ENCODE results near the gene EPSTI1. TPM values are rescaled to one million over a fixed set of nuclear protein-coding genes. Genes with fewer than 3 reads are reported as not detected.

EPSTI1 gene
- total and polyA plus RNA-seq, 9 donors: 1.5 to 20.8 (median 5.4) TPM

- no peak for DNase-seq
- Histone ChIP-seq H3K27me3 (no peaks in the 10 kb centered on the region), H3K27ac (no peak overlapping the region), H3K4me1 (ENCODE audit: insufficient read depth) (no peaks in the 10 kb centered on the region), H3K4me3 (no peak overlapping the region), H3K36me3 (no peaks in the 10 kb centered on the region), H3K9me3 (no peaks in the 10 kb centered on the region)
- intact Hi-C loops (cut with DNase I): no loop called here
- WGBS, 3 donors: 86 to 88% (median 88%) methylated on average over 2 of the region's 2 CpGs
- TF ChIP-seq POLR2A (IDR thresholded peaks at IDR 0.05): no peak
- no peak for TF ChIP-seq EP300 (IDR thresholded peaks at IDR 0.05)
- TF ChIP-seq, protein P1, sequence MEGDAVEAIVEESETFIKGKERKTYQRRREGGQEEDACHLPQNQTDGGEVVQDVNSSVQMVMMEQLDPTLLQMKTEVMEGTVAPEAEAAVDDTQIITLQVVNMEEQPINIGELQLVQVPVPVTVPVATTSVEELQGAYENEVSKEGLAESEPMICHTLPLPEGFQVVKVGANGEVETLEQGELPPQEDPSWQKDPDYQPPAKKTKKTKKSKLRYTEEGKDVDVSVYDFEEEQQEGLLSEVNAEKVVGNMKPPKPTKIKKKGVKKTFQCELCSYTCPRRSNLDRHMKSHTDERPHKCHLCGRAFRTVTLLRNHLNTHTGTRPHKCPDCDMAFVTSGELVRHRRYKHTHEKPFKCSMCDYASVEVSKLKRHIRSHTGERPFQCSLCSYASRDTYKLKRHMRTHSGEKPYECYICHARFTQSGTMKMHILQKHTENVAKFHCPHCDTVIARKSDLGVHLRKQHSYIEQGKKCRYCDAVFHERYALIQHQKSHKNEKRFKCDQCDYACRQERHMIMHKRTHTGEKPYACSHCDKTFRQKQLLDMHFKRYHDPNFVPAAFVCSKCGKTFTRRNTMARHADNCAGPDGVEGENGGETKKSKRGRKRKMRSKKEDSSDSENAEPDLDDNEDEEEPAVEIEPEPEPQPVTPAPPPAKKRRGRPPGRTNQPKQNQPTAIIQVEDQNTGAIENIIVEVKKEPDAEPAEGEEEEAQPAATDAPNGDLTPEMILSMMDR (IDR thresholded peaks at IDR 0.05): no peak
These were observed 65.5 kb downstream of the EPSTI1 start for GRCh38 chr13:42926555-42926954.

GRCh38 chr13:42926043-42926442, 66.0 kb downstream of the EPSTI1 start:
- no peaks in the 10 kb centered on the region for H3K9me3 ChIP-seq
- no peaks in the 10 kb centered on the region for H3K27me3 ChIP-seq
- DNase-seq: no peak
- no peaks in the 10 kb centered on the region for H3K4me1 ChIP-seq (ENCODE audit: insufficient read depth)
- H3K36me3 ChIP-seq: no peaks in the 10 kb centered on the region
- WGBS, 3 donors: 92 to 98% (median 96%) methylated on average over 3 of the region's 3 CpGs
- H3K4me3 ChIP-seq: no peak overlapping the region
- H3K27ac ChIP-seq: no peak overlapping the region
- intact Hi-C loops (cut with DNase I): no loop called here
- TF ChIP-seq, protein P1 (IDR thresholded peaks at IDR 0.05): no peak
- no peak for TF ChIP-seq POLR2A (IDR thresholded peaks at IDR 0.05)
- TF ChIP-seq EP300 (IDR thresholded peaks at IDR 0.05): no peak

- 97 to 99% (median 98%) methylated on average over 2 of the region's 2 CpGs for WGBS, 3 donors
- no peak overlapping the region for H3K27ac ChIP-seq
- no peaks in the 10 kb centered on the region for H3K27me3 ChIP-seq
- intact Hi-C loops (cut with DNase I): no loop called here
- no peaks in the 10 kb centered on the region for H3K4me1 ChIP-seq (ENCODE audit: insufficient read depth)
- no peak for DNase-seq
- no peak overlapping the region for H3K4me3 ChIP-seq
- no peaks in the 10 kb centered on the region for H3K36me3 ChIP-seq
- no peaks in the 10 kb centered on the region for H3K9me3 ChIP-seq
- TF ChIP-seq EP300 (IDR thresholded peaks at IDR 0.05) (no peak), POLR2A (IDR thresholded peaks at IDR 0.05) (no peak)
- TF ChIP-seq, protein P1 (IDR thresholded peaks at IDR 0.05): no peak
These were observed 66.4 kb downstream of the EPSTI1 start for GRCh38 chr13:42925626-42926025.

GRCh38 chr13:42924344-42924743, 67.7 kb downstream of the EPSTI1 start:
- WGBS, 3 donors: 88 to 94% (median 92%) methylated on average over 5 of the region's 5 CpGs
- TF ChIP-seq POLR2A (IDR thresholded peaks at IDR 0.05) (no peak), EP300 (IDR thresholded peaks at IDR 0.05) (no peak)
- TF ChIP-seq, protein P1 (IDR thresholded peaks at IDR 0.05): no peak
- H3K4me1 ChIP-seq (ENCODE audit: insufficient read depth): no peaks in the 10 kb centered on the region
- no peak overlapping the region for H3K4me3 ChIP-seq
- H3K27ac ChIP-seq: no peak overlapping the region
- DNase-seq: no peak
- intact Hi-C loops (cut with DNase I): no loop called here
- H3K27me3 ChIP-seq: no peaks in the 10 kb centered on the region
- H3K36me3 ChIP-seq: no peaks in the 10 kb centered on the region
- no peaks in the 10 kb centered on the region for H3K9me3 ChIP-seq
